G401 (cell line): Measurements from ENCODE around the gene STX4. TPM values are rescaled to one million over a fixed set of nuclear protein-coding genes. Genes with fewer than 3 reads are reported as not detected.

ENCODE experiments used
- DNase-seq: peaks from one replicate; pipeline ENCODE4 v3.0.0-alpha.2; 2015; ENCODE audit warnings: low spot score
- in situ Hi-C: cut with HindIII; loops from 2 replicates; pipeline ENCODE4 v1.10.0; 2016; ENCODE audit warnings: low sequenced_read_pairs, mixed read lengths
- total RNA-seq: library from RNA; depleted of rRNA; stranded (reverse); fragments of >200 nt; shearing (Covaris generic); gene quantifications from 2 replicates; pipeline ENCODE4 v1.2.3, GENCODE V29; 2014

Gene STX4
- total RNA-seq, 1 experiment from 2014 or later, result 54.0 TPM

DNA sequence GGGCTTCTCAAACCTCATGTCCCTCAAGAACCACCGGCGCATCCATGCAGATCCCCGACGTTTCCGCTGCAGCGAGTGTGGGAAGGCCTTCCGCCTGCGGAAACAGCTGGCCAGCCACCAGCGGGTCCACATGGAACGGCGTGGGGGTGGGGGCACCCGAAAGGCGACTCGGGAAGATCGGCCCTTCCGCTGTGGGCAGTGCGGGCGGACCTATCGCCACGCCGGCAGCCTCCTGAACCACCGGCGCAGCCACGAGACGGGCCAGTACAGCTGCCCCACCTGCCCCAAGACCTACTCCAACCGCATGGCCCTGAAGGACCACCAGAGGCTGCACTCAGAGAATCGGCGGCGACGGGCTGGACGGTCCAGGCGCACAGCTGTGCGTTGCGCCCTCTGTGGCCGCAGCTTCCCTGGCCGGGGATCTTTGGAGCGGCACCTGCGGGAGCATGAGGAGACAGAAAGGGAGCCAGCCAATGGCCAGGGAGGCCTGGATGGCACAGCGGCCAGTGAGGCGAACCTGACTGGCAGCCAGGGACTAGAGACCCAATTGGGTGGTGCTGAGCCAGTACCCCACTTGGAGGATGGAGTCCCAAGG, 46.8 kb downstream of the STX4 start:
- no peak for DNase-seq
- in situ Hi-C loops, result no loop called here

DNA sequence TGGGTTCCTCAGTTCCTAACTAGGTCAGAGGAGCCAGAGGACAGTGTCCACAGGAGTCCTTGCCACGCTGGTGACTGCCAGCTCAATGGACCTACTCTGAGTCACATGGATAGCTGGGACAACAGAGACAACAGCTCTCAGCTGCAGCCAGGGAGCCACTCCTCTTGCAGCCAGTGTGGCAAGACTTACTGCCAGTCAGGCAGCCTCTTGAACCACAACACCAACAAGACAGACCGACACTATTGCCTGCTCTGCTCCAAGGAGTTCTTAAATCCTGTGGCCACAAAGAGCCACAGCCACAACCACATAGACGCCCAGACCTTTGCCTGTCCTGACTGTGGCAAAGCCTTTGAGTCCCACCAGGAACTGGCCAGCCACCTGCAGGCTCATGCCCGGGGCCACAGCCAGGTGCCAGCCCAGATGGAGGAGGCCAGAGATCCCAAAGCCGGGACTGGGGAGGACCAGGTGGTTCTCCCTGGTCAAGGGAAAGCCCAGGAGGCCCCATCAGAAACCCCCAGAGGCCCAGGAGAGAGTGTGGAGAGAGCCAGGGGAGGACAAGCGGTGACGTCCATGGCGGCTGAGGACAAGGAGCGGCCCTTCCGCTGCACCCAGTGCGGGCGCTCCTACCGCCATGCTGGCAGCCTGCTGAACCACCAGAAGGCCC, 47.5 kb downstream of the STX4 start:
- no peak for DNase-seq
- in situ Hi-C loops, result no loop called here

DNA sequence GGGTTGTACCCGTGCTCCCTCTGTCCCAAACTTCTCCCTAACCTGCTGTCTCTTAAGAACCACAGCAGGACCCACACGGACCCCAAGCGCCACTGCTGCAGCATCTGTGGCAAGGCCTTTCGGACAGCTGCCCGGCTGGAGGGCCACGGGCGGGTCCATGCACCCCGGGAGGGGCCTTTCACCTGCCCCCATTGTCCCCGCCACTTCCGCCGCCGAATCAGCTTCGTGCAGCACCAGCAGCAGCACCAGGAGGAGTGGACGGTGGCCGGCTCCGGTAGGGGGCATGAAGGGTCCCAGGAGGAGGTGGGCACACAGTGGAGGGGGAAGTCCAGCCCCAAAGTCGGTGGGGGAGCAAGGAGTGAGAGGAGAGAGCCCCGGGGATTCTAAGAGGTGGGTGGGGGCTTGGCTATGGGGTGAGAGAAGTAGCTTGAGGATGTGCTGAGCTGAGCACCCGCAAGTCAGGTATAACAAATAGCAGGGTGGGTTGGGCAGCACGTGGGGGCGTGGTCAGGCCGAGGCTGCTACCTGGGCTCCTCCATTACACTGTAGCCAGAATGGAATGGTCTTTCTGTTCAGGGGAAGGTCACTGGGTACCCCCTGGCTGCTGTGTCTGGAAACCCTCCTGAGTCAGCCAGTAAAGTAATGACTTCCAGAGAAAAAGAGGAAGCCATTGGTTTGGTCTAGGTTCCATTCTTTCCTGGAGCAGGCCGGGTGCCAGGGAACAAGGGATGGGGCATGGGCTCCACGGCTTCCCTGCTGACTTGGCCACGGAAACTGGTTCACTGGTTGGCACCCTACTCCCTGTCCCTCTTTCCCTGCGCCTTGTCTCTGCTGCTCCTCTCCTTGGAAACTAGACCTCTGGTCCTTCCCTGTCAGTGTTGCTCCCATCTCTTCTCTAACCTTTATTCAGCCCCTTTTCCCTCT, 48.3 kb downstream of the STX4 start:
- in situ Hi-C loops, result no loop called here
- peak; percentile 40 for DNase-seq

DNA sequence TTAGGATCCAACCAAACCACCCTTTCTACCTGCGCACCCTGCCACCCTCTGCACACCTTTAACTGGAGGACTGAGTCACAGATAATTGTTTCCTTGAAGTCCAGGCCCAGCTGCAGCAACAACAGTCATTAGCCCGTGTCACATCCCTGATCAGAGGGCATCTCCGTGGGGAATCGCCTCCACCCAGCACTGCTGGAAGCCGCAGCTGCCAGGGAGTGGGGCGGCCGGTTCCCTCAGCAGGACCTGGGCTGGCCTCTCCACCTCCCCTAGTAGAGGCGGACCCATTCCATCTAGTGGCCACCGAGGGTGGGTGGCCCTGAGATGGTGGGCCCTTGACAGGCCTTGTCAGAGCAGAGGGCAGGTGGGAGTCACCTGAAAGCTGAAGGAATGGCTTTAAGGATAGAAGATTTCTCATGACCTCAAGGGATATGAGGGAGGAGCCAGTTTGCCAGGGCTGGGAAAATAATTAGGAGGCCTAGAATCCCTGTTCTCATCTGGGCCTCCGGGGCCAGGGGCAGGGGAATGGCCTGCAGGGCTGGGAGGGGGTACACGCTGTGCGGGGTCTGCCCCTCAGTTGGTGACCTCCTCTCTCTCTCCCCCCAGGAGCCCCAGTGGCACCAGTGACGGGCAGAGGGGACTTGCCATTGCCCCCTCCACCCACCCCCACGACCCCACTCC, 49.1 kb downstream of the STX4 start:
- in situ Hi-C loops, result no loop called here
- DNase-seq, result no peak

DNA sequence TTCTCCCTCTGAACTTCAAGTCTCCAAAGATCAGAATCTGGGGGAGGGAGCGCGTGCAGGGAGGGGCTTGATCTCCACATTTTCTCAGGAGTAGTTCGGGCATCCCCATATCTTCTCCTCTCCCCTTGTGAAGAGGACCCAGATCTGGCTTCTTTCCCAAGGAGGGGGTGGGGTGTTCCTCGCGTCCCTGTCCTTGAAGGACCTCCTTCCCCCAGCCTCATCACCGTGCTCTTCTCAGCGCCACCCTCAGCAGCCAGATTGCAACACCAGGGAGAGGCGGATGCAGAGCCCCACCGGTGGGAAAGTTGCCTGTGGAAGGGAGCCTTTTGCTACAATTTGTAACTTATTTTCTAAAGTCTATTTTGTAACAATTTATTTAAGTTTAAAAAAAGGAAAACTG, 49.7 kb downstream of the STX4 start:
- no peak for DNase-seq
- in situ Hi-C loops, result no loop called here

DNA sequence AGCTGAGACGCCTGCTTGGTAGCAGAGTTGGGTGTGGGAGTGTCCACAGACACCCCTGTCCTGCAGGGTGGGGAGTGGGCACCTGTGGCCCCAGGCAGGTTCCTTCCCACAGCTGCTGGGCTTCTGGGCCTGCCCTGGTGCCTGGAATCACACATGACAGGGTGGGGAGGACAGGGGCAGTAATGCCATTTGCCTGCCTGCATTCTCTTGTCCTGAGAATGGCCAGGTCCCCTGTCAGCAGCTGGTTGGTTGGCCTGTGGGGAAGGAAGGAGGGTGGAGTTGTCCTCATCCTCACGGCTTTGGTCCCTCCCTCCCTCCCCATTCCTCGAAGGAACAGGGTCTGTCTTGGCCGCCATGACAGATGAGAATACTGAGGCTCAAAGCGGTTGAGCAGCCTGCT, 50.2 kb downstream of the STX4 start:
- no peak for DNase-seq
- in situ Hi-C loops, result no loop called here

DNA sequence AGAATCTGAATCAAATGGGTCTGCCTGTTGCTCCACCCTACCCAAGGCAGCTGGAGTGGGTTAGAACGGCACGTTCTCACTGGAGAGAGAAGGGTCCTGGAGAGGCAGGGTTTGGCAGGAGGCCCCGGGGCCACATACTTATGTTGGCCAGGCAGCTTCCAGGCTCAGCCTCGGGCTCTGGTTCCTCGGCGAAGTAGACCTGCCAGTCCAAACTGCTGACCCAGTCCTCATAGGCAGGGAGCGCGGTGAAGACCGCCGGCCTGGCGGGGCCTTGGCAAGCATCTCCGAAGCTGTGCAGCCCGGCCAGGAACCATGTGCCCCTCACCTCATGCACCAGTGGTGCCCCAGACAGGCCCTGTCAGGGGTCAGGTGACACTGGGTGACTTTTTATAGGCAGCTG, 50.6 kb downstream of the STX4 start:
- no peak for DNase-seq
- in situ Hi-C loops, result no loop called here

DNA sequence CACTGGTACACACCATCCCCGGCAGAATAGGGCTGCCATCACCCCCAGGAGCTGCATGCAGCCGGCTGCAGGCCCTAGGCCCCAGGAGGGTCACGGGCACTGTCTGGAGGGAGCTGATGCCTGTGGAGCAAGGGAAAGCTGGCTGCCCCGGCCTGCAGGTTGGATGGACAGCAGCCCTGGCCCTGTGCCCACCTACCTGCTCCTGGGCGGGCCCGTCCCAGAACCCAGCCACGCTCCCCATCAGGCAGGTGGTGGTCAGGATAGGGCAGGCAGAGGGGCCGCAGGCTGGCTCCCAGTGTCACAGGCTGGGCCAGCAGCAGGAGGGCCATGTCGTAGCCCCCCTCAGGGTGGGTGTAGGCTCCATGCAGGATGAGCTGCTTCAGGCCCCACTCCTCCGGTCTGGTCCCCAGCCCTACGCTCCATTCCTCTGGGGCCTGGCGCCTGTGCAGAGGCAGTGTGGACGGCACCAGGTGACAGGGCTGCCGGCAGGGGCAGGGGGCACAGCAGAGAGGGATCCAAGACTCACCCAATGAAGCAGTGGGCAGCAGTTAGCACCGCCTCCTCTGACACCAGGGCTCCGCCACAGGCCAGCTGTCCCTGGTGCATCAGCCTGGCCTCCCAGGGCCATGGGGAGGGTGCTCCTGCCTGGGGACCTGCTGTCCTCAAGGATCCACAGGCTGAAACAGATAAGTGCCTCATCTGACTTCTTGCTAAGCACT, 51.4 kb downstream of the STX4 start:
- no peak for DNase-seq

DNA sequence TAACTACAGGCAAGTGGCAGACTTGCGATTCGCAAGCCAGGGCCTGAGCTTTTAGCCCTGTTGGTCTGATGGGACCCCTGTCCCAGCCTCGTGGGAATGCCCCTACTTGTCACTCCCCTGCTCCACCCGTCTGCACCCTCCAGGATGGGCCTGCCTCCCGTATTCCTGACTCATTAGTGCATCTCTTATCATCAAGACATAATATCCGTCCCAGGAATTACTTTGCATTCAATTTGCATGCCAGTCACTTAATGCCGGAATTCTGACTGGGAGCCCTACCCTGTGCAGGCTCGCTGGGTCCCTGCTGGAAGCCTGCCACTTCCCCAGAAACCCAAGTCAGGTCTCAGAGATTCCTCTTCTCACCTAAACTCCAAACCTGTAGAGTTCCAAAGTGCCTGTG, 52.1 kb downstream of the STX4 start:
- DNase-seq, result no peak
- in situ Hi-C loops, result no loop called here

More for the DNA sequence above, 51.4 kb downstream of the STX4 start:
- in situ Hi-C loops, result no loop called here

DNA sequence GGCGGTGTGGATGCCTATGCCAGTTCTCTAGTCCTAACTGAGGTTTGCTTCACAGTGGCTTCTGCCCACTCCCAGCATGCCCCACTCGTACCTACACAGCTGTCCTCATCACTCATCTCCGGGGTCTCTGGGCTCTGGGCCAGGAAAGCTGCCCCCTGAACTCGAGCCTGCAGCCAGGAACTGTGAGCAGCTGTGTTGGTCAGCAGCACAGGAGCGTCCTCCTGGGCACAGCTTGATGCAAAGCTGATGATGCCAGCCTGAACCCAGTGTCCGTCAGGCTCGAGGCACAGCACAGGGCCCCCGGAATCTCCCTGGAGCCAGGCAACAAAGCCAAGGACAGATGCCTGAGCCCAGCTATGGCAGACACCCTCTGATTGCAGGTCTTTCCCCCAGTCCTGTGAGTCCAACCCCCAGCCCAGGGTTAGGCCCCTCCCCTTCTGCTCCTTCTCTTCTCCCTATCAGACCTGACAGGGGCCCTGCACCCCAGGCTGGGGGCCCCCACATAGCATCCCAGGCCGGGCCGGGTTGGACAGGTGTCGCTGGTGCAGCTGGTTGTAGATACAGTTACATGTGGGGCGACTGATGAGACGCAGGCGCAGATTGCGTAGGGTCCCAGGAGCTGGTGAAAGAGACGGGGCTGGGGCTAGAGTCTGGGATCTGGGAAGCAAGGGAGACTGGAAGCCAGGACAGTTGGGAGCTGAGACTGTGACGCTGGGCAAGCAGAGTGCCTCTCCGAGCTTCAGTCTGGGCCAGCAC, 52.7 kb downstream of the STX4 start:
- in situ Hi-C loops, result no loop called here
- DNase-seq, result no peak

DNA sequence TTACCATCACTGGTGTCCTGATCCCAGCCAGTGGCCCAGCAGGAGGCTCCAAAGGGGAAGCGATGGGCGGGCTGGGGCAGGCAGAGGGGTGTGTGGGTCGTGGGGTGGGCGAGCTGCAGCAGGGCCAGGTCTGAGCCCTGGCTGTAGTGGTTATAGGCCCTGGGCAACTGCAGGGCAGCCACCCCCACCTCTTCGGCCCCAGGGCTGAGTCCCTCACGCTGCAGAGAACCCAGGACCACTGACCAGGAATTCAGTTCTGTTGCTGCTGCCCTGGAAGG, 53.2 kb downstream of the STX4 start:
- no peak for DNase-seq
- in situ Hi-C loops, result no loop called here

DNA sequence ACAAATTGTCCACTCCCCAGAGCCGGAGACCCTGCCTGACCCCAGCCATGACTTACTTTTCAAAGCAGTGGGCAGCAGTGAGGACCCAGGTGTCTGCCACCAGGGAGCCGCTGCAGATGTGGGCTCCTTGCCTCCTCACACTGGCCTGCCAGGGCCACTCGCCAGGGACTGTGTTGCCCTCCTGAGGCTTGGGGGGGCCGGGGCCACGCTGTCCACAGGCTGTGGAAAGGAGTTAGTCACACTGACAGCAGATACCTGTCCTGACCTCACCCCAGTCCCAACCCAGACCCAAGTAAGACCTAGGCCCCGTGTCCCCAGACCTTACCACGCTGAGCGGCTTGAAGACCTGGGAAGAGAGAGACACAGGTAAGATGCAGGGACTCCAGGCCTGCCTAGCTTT, 54.1 kb downstream of the STX4 start:
- no peak for DNase-seq
- in situ Hi-C loops, result no loop called here

DNA sequence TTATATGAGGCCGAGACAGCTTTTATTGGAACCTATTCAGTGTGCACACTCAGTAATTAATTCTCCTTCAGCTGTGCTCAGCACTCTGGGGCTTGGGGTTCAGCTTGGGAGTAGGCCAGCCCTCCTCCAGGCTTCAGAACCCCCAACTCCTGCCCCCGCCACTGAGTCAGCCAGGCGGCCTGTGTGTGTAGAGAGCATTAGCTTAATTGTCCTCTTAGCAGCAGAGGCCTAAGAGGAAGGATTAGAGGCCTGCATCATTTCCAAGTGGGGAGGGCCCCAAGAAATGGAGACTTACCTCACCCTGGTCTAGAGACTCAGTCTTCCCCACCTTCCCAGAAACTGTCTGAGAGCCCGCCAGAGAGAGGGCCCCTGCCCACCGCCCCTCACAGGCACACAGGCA, 54.6 kb downstream of the STX4 start:
- no peak for DNase-seq

DNA sequence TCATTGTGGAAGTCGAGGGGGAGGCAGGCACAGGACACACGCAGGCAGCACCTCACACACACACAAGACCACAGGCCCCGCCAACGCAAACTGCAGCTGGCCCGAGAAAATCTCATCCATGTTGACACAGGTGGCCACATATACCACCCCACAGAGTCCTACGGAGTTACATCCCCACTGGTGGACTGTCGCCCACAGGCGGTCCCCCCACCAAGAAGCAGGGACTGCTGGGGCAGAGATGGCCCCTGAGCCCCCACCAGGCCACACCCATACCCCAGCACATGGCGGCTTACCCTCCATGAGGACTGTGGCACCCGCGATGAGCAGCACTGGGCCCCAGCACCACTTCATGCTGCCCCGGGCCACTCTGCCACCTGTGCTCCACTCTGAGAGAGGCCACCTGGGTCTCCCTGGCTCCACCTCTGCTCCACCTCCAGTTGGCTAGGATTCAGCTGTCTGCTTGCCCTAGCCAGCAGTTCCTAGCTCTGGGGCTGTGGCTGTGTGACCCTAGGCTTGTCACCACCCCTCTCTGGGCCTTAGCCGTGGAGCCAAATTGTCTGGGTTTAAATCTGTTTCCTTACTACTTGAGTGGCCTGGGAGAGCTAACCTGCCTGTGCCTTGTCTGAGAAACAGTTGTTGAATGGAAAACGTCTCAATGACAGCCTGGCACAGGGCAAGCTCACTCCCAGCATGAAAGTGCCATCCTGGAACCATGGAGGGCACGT, 55.3 kb downstream of the STX4 start, which contains the start of gene PRSS53:
PRSS53 (minus strand) TSS at position 485 of the 725 bp plus-strand sequence; CDS start at position 351, 134 bp downstream.
- in situ Hi-C loops, result no loop called here
- DNase-seq, result no peak

More for the DNA sequence above, 54.6 kb downstream of the STX4 start:
- in situ Hi-C loops, result no loop called here

DNA sequence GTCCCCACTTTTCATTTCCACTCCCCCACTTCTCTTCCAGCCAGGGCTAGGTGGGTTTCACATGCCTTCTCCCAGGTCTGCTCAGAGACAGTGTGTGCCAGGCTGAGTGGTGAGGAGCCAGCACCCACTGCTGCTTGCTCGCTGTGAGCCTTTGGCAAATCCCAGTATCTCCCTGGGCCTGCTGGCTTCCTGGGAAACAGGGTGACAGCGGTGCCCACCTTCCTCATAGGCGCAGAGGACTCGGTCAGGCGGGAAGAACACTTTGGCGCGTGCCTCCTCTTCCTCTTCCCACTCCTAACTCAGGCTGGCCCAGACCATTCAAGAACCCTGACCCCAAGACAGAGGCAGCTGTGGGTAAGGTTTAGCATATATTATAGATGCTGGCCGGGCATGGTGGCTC, 55.8 kb downstream of the STX4 start:
- no peak for DNase-seq
- in situ Hi-C loops, result no loop called here
